ENCODE measurements around the gene LRRC51. TPM values are rescaled to one million over a fixed set of nuclear protein-coding genes. Genes with fewer than 3 reads are reported as not detected.
"Not testable (repeated sequence)": the region's sequence is repeated elsewhere in the genome, so short reads cannot be mapped to it uniquely, and the experiment has no call there.

LRRC51 gene
- total and polyA plus RNA-seq, 2 donors (not counting 1 experiment from before 2014, with no cell fraction given), result 5.0 to 6.9 TPM

- Histone ChIP-seq H3K79me2 (ENCODE audit: control insufficient read depth, insufficient read depth, low read length) (no peaks in the 10 kb centered on the region), H3K4me2 (ENCODE audit: extremely low read depth, insufficient read depth, low read length) (no peak overlapping the region), H4K20me1 (ENCODE audit: control insufficient read depth, extremely low read depth, insufficient read depth, low read length) (no peaks in the 10 kb centered on the region), H3K4me1 (ENCODE audit: control insufficient read depth, extremely low read depth, insufficient read depth, low read length) (peaks cover 8% of the 10 kb centered on the region), H3K36me3 (ENCODE audit: control insufficient read depth, insufficient read depth, low read length) (no peaks in the 10 kb centered on the region), H3K9me3 (ENCODE audit: control insufficient read depth, insufficient read depth, low read depth, low read length) (no peaks in the 10 kb centered on the region), H3K9ac (ENCODE audit: insufficient read depth, low read length) (no peak overlapping the region), H3K27me3 (ENCODE audit: control insufficient read depth, insufficient read depth, low read length) (no peaks in the 10 kb centered on the region), H2AFZ (ENCODE audit: low read length) (no peak overlapping the region), H3K27ac (ENCODE audit: insufficient read depth, low read length) (peak overlapping the region; percentile 34), H3K4me3 (replicated peaks in 1 of 4; ENCODE audit: control extremely low read depth in 1 of 4, insufficient read depth in 1 of 4, low read depth in 3 of 4, low read length in 4 of 4) (no peak overlapping the region)
- no peak for TF ChIP-seq EZH2 (IDR thresholded peaks at IDR 0.05; ENCODE audit: low read length, missing control alignments)
- no peak for TF ChIP-seq CTCF (conservative IDR thresholded peaks at IDR 0.05 in 1 of 2, IDR thresholded peaks at IDR 0.05 in 1 of 2; ENCODE audit: low read depth in 1 of 2, low read length in 2 of 2)
- no peak for DNase-seq (ENCODE audit: low read depth in 2 of 2)
Observed at GRCh38 chr11:72140661-72141060, 60.0 kb downstream of the LRRC51 start.

GRCh38 chr11:72141066-72141465, 60.4 kb downstream of the LRRC51 start:
- H3K79me2 ChIP-seq (ENCODE audit: control insufficient read depth, insufficient read depth, low read length), result no peaks in the 10 kb centered on the region
- H3K27ac ChIP-seq (ENCODE audit: insufficient read depth, low read length), result peak overlapping the region; percentile 48
- H4K20me1 ChIP-seq (ENCODE audit: control insufficient read depth, extremely low read depth, insufficient read depth, low read length), result no peaks in the 10 kb centered on the region
- TF ChIP-seq CTCF (conservative IDR thresholded peaks at IDR 0.05 in 1 of 2, IDR thresholded peaks at IDR 0.05 in 1 of 2; ENCODE audit: low read depth in 1 of 2, low read length in 2 of 2) (no peak), EZH2 (IDR thresholded peaks at IDR 0.05; ENCODE audit: low read length, missing control alignments) (no peak)
- H2AFZ ChIP-seq (ENCODE audit: low read length), result no peak overlapping the region
- no peaks in the 10 kb centered on the region for H3K36me3 ChIP-seq (ENCODE audit: control insufficient read depth, insufficient read depth, low read length)
- peak; percentile 72 to 97 for DNase-seq (ENCODE audit: low read depth in 2 of 2)
- no peak overlapping the region for H3K4me2 ChIP-seq (ENCODE audit: extremely low read depth, insufficient read depth, low read length)
- H3K4me1 ChIP-seq (ENCODE audit: control insufficient read depth, extremely low read depth, insufficient read depth, low read length), result peaks cover 8% of the 10 kb centered on the region
- no peaks in the 10 kb centered on the region for H3K27me3 ChIP-seq (ENCODE audit: control insufficient read depth, insufficient read depth, low read length)
- H3K4me3 ChIP-seq (replicated peaks in 1 of 4; ENCODE audit: control extremely low read depth in 1 of 4, insufficient read depth in 1 of 4, low read depth in 3 of 4, low read length in 4 of 4), result no peak overlapping the region
- H3K9me3 ChIP-seq (ENCODE audit: control insufficient read depth, insufficient read depth, low read depth, low read length), result no peaks in the 10 kb centered on the region
- H3K9ac ChIP-seq (ENCODE audit: insufficient read depth, low read length), result no peak overlapping the region

- not testable (repeated sequence) for H3K9me3 ChIP-seq (ENCODE audit: control insufficient read depth, insufficient read depth, low read depth, low read length); H3K79me2 ChIP-seq (ENCODE audit: control insufficient read depth, insufficient read depth, low read length); H4K20me1 ChIP-seq (ENCODE audit: control insufficient read depth, extremely low read depth, insufficient read depth, low read length); H2AFZ ChIP-seq (ENCODE audit: low read length); H3K4me2 ChIP-seq (ENCODE audit: extremely low read depth, insufficient read depth, low read length); H3K4me3 ChIP-seq (replicated peaks in 1 of 4; ENCODE audit: control extremely low read depth in 1 of 4, insufficient read depth in 1 of 4, low read depth in 3 of 4, low read length in 4 of 4); H3K36me3 ChIP-seq (ENCODE audit: control insufficient read depth, insufficient read depth, low read length); H3K27me3 ChIP-seq (ENCODE audit: control insufficient read depth, insufficient read depth, low read length); H3K4me1 ChIP-seq (ENCODE audit: control insufficient read depth, extremely low read depth, insufficient read depth, low read length); H3K9ac ChIP-seq (ENCODE audit: insufficient read depth, low read length)
- peak overlapping the region; percentile 48 for H3K27ac ChIP-seq (ENCODE audit: insufficient read depth, low read length)
- DNase-seq (ENCODE audit: low read depth in 2 of 2), result peak in 1 of 2 donors; percentile 65
Observed at GRCh38 chr11:72142086-72142485, 61.4 kb downstream of the LRRC51 start.

- H3K4me1 ChIP-seq (ENCODE audit: control insufficient read depth, extremely low read depth, insufficient read depth, low read length); H3K79me2 ChIP-seq (ENCODE audit: control insufficient read depth, insufficient read depth, low read length); H3K9me3 ChIP-seq (ENCODE audit: control insufficient read depth, insufficient read depth, low read depth, low read length); H3K9ac ChIP-seq (ENCODE audit: insufficient read depth, low read length); H3K4me3 ChIP-seq (replicated peaks in 1 of 4; ENCODE audit: control extremely low read depth in 1 of 4, insufficient read depth in 1 of 4, low read depth in 3 of 4, low read length in 4 of 4); DNase-seq (ENCODE audit: low read depth in 2 of 2); H3K27ac ChIP-seq (ENCODE audit: insufficient read depth, low read length); H2AFZ ChIP-seq (ENCODE audit: low read length); H3K27me3 ChIP-seq (ENCODE audit: control insufficient read depth, insufficient read depth, low read length); H3K36me3 ChIP-seq (ENCODE audit: control insufficient read depth, insufficient read depth, low read length); H4K20me1 ChIP-seq (ENCODE audit: control insufficient read depth, extremely low read depth, insufficient read depth, low read length); H3K4me2 ChIP-seq (ENCODE audit: extremely low read depth, insufficient read depth, low read length): not testable (repeated sequence)
Observed at GRCh38 chr11:72142543-72142942, 61.9 kb downstream of the LRRC51 start.
